ENCODE data around the gene MDFI.

DNA sequence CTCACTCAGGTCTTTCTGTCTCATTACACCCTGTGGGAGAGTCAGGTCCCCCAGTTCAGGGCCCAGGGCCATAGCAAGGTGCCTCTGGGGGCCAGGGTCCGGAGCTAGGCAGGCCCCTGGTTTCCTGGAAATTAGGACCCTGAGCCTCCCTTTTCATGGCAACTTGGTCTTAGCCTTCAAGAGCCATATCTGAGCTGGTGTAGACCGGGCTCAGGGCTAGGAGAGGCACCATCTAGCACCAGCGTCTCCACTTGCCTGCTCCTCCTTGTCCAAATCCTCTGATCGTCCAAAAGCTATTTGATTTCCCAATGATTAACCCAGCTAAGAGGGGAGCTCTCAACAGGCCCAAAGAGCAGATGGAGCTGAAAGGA is 5.6 kb downstream of the MDFI start:
- TF ChIP-seq, protein P1, sequence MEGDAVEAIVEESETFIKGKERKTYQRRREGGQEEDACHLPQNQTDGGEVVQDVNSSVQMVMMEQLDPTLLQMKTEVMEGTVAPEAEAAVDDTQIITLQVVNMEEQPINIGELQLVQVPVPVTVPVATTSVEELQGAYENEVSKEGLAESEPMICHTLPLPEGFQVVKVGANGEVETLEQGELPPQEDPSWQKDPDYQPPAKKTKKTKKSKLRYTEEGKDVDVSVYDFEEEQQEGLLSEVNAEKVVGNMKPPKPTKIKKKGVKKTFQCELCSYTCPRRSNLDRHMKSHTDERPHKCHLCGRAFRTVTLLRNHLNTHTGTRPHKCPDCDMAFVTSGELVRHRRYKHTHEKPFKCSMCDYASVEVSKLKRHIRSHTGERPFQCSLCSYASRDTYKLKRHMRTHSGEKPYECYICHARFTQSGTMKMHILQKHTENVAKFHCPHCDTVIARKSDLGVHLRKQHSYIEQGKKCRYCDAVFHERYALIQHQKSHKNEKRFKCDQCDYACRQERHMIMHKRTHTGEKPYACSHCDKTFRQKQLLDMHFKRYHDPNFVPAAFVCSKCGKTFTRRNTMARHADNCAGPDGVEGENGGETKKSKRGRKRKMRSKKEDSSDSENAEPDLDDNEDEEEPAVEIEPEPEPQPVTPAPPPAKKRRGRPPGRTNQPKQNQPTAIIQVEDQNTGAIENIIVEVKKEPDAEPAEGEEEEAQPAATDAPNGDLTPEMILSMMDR (IDR thresholded peaks at IDR 0.05), result no peak
- TF ChIP-seq ZFX (IDR thresholded peaks at IDR 0.05; ENCODE audit: borderline replicate concordance), result no peak
